ENCODE results near the gene DNM2.
A peak's percentile ranks its signal among the peaks of the same experiment; 100 is the strongest.
"Not testable (repeated sequence)": the region's sequence is repeated elsewhere in the genome, so short reads cannot be mapped to it uniquely, and the experiment has no call there.

The DNM2 gene

DNA sequence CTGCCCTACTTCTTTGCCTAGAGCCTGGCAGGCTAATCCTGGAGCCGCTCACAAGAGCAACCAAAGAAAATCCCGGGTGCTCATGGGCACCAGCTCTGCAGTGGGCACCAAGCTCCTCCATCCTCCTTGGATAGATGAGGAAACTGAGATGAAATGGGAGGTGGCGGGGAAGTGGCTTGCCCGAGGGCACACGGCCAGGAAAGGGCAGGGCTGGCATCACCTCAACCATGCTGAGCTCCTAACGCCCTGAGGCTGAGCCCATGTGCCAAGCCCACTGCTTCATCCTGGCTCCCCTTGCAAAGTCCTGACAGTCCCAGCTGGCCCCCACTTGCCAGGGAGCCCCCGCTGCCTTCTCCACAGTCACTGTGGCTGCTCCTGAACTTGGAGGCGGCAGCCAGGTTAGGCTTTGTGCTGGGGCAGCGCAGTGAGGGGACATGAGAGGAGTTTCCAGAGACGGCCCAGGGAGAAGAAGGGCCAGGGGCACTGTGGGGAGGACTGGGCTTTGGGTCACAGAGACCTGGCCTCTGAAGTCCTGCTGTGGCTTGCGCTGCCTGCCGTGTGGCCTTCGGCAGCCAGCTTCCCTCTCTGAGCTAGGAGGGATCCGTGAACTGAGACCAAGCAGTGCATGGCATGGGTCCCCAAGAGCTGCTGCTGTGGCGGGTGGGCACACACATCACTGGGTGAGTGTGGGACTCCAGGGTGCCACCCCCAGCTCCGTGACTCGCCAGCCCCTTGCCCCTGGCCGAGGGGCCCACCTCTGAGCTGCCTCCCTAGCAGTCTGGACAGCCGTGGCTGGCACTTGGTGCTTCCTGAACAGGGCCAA lies 100.6 kb downstream of the DNM2 start:
- no peak for DNase-seq

DNA sequence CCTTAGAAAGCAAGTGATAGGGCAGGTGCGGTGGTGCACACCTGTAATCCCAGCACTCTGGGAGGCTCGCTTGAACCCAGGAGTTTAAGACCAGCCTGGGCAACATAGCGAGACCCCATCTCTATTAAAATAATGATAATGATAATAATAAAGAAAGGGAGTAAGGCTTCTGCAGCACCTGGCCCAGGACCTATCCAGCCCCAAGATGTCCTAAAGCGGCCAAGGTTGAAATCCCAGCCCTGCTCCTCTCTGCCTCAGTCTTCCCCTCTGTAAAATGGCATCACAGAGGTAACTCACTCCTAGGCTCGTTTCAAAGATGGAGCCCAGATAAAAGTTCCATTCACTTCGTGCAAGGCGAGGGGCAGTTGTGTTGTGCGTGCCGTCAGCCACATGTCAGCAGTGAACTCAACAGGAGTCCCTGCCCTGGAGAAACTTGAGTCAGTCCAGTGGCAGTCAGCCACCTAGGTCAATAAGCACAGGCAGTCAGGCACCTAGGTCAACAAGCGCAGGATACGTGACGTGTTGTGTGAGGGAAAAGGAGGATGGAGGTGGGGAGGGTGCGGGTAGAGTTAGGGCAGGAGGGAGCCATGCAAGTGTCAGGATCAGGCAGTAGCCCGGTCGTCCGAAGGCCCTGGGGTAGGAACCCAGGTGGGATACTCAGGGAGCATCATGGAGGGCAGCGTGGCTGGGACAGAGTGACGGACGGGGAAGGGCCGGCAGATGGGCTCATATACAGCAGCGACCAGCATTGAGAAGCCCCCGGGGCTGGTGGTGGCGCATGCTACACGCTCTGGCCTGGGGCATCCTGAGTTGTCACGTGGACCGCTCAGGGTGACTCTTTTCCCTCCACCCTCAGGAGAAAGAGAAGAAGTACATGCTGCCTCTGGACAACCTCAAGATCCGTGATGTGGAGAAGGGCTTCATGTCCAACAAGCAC lies 101.5 kb downstream of the DNM2 start:
- no peak for DNase-seq

DNA sequence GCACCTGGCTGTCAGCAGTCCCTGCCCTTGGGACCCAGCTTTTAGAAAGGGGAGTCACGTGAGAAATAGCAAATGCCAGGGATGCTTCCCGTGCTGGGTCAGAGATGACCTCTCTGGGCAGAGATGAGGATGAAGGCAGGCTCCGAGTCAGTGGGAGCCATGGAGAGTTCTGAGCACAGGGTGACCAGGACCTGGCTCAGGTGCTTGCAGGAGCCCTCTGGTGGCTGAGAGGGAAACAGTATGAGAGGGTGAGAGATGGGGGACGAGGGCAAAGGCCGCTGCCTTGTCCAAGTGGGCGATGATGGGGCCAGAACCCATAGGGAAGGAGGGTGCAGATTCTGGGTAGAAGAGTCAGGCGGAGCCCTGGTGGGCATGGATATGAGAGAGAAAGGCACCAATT lies 102.3 kb downstream of the DNM2 start:
- DNase-seq, result no peak

DNA sequence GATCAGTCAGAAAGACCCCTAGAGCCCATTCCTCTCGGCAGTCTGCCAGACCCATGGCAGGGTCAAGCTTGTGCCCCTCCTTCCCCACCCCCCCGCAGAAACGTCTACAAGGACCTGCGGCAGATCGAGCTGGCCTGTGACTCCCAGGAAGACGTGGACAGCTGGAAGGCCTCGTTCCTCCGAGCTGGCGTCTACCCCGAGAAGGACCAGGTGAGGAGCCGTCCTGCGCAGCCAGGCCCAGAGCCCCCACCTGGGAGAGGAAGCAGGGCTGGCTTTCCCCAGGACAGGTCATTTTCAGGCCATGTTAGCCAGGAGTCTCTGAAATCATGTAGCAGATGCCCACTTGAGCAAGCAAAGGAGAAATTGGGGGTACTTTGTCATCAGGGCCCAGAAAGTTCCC lies 105.8 kb downstream of the DNM2 start:
- DNase-seq, result no peak

DNA sequence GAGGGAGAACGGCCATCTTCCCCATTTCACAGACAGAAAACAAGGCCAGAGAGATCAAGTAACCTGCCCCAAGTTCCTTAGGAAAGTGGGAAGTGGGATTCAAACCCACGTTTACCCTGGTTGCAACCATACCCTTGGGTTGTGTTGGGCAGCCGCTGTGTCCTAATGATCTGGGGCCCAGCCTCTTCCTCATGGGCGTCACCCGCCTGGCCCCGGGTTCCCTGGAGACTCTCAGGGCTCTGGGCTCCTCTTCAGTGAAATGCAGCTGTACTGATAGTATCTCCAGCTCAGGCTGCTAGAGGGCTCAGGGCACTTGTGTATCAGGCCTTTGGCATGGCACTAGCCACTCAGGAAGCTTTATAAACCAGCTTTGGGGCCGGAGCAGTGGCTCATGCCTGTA lies 108.4 kb downstream of the DNM2 start:
- no peak for DNase-seq

DNA sequence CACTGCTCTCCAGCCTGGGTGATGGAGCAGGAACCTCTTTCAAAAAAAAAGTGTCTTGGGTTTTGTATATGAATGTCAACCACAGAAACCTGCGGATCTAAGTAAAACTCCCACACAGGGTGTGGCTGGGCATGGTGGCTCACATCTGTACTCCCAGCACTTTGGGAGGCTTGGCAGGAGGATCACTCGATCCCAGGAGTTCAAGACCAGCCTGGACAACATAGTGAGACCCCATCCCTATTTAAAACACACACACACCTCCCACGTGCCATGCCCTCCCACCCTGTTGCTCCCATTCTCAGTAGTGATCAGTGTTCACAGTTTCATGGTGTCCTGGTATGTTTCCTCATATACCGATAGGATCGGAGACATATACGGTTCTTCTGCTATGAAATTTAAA lies 109.0 kb downstream of the DNM2 start:
- DNase-seq, result no peak

DNA sequence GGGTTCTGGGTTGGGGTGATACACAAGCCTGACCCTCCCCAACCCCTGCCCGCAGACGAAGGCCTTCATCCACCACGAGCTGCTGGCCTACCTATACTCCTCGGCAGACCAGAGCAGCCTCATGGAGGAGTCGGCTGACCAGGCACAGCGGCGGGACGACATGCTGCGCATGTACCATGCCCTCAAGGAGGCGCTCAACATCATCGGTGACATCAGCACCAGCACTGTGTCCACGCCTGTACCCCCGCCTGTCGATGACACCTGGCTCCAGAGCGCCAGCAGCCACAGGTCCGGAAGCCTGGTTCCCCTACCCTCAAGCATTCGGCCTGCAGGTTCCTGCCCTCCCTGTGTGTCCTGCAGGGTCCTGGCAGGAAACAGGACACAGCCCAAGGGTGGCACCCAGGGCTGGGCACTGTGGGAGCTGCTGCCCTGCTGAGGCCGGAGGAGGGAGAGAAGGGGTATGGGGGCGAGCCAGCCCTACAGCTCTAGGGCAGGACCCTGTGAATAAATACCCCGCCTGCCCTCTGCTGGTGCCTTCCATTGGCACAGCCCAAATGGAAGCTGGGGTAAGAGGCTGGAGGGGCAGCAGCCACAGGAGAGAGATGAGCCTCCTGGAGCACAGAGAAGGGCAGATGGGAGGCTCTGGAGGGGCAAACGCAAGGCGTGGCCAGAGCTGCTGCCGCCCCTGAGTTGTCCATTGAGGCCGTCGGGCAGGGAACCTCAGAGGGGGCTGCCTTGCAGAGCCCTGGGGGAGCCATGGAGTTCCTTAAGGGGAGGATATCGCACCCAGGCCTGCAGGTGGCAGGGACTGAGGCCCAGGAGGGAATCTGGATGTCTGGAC lies 111.3 kb downstream of the DNM2 start:
- DNase-seq, result no peak

DNA sequence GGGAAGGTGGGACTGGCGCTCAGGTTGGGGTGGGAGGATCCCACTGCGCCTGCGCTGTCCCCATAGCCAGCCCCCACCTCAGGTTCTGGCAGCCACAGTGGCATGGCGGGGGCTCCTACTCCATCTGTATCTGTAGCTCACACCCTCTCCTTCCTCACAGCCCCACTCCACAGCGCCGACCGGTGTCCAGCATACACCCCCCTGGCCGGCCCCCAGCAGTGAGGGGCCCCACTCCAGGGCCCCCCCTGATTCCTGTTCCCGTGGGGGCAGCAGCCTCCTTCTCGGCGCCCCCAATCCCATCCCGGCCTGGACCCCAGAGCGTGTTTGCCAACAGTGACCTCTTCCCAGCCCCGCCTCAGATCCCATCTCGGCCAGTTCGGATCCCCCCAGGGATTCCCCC lies 112.1 kb downstream of the DNM2 start:
- DNase-seq, result no peak

DNA sequence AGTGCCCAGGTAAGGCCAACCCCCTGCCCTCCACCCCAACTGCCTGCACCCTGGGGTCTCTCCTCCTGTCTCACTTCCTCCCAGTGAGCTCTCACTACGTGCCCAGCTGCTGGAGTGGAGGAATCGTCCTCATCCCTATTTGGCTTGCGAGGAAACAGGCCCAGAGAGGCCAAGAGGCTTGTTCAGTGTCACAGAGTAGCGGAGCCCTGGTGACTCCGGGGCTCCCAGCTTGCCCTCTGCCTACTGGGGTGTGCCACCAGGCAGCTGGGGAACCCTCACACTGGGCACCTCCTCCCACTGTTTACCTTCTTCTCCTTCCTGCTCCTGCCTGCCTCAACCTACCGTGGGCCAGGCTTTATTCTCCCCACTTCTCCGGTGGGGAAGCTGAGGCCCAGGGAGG lies 112.5 kb downstream of the DNM2 start:
- DNase-seq, result no peak

DNA sequence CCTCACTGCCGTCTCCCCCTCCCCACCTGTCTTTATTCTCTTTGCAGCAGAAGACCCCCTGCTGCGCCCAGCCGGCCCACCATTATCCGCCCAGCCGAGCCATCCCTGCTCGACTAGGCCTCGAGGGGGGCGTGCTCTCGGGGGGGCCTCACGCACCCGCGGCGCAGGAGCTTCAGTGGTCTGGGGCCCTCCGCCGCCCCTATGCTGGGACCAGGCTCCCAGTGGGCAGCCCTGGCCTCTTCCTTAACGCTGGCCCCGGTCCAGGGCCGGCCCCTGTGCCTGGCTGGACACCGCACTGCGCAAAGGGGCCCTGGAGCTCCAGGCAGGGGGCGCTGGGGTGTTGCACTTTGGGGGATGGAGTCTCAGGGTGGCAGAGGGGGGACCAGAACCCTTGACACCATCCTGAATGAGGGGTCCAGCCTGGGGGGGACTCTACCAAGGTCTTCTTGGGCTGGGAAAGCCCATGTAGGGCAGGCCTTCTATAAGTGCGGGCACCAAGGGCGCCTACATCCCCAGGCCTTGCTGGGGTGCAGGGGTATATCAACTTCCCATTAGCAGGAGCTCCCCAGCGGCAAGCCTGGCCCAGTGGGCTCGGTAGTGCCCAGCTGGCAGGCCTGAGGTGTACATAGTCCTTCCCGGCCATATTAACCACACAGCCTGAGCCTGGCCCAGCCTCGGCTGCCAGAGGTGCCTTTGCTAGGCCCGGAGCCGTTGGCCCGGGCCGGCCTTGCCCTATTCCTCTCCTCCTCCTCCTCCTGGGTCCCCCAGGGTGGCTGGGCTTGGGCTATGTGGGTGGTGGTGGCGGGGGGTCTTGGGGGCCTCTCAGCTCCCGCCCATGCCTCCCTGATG lies 113.3 kb downstream of the DNM2 start:
- no peak for DNase-seq

DNA sequence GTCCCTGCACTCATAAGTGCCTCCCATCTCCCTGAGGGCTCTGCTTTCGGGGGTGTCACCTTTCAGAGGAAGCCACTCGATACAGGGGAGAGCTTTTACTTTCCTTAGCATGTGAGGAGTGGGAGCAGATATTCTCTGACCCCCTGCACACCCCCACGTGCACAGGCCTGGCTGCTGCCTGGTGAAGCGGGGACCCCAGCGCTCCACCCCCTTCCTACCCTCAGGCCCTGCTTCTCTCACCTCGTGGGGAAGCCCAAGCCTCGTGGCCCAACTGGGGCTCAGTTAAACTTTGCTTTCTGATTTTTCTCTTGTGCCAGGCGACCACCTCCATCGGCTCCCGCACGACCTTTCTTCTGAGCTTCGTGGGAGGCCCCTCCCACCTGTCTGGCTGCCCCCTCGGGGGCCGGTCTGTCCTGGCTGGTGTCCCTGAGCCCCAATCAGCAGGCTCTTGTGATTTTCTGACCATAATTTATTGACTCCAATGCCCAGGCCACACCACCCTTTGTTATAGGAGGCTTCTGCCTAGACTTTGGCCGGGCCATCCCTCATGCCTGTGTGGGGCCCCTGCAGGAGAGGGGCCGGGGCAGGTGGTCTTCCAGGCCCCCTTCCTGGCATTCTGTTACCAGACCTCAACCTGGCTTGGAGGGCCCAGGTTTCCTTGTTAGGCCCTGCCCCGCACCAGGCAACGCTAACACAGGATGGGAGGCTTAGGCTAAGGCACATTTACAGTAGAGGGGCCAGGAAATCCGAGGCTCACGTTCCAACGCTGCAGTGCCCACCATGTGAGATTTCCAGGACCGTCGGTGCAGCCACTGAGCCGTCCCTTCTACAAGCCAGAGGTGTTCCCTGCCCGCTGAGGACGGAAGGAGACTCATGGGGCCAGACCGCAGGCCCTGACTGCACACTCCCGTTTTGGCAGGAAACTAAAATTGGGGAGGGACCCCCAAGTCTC lies 114.4 kb downstream of the DNM2 start:
- no peak for DNase-seq

DNA sequence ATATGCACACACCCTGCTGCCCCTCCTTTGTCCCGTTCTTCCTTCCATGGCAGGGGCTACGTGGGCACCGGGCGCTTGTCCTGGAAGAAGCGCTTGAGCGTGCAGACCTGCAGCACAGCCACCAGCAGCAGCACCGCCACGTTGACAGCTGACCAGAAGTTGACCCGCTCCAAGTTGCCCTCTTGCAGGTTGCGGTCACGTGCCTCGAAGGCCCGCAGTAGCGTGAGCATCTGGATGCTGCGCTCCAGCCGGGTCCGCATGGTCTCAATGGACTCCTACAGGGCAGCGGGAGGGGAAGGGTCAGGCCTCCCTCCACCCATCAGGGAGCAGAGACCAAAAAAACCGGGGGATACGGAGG lies 115.0 kb downstream of the DNM2 start:
- DNase-seq, result no peak

DNA sequence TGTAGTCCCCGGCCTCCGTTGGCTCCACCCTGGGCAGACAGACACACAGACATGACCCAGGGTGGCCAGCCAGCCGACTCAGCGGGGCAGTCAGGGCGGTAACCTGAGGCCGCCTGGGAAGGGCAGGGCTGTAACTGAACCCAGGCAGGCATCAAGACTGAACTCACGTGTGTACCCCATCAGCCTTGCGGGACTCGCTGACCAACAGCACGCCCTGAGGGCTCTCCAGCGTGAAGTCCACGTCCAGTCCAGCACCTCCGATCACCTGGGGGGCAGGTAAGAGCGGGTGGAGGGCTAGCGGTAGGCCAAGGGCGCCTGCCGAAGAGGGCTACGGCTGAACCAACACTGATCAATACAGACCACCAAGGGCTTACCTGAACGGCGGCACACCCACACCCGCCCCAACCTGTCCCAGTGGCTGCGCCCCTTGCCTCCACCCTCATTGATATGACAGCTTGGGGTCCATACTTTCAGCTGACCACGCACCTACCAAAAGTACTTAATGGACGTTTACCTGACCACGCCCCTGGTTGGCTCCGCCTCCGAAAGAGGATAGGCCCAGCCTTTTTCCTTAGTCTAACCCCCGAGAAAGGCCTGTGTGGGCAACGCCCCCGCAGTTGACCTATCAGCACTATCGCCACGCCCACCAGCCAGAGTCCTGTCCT lies 117.3 kb downstream of the DNM2 start:
- DNase-seq, result no peak

DNA sequence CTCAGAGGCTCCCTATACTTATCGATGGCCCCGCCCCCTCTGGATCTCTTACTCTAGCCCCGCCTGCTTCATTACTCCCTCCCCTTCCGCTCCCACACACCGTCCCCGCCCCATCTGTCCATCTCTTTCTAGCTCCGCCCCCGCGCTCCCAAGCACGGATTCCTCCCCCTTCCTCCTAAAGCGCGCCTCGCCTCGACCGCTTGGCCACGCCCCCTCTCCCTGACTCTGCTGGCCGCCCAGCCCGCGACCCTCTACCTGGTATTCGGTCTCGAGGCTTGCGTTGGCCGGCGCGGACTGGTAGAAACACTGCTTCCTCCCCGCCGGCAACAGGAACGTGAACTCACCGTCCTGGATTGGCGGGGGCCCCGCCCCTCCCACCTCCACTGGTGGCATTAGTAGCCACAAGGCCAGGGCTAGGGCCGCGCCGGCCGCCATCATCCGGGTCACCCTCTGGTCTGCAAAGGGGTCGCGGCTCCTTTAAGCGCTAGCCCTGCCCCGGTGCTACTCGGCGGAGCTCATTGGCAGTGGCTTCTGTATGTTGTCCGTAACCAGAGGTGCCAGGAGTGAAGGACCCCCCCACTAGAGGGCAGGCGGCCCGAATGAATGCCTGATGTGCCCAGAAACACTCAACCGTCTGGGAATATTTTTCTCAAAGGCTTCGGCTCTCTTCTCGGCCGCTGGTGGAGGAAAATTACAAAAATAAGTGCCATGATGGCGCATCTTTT lies 118.0 kb downstream of the DNM2 start, which contains the start of gene TMED1:
TMED1 (minus strand) TSS at position 459 of the 725 bp plus-strand sequence; CDS start at position 438, 21 bp downstream.
- peak; percentile 100 for DNase-seq

DNA sequence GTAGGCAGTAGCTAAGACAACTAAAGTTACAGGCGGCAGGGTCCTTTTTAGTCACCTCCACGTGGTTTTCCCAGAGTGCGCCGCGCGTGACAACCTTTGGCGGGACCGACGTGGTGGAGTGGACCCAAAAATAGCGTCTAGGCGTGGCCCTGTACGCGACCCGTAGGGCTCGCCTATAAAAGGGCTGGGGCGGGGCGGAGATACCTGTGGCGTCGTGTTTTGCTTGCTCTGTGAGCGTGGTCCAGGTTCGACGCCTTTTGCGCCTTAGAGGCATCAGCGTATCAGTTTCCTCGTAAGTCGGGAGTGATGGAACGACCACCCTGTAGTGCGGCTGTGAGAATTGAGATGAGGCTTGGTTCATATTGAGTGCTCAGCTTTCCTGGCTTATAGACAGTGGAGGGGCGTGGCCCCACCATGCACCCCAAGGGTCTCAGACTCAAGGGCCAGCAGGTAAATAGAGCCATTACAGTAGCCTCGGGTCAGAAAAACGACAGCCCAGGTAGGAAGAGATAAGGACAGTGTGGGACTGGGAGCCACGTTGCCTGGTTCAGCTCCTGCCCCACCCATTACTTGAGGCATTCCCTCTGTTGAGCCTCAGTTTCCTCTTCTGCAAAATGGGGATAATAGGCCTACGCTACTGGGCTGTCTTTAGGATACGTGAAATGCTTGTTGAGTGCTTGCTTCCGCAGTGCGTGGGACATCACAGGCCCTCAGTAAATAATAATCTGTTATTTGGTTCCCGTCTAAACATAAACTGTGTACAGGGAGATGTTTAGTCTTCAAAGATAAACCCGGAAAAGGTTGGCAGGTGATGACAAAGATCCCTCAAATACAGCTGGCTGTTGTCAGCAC lies 118.8 kb downstream of the DNM2 start:
- DNase-seq, result peak; percentile 87

DNA sequence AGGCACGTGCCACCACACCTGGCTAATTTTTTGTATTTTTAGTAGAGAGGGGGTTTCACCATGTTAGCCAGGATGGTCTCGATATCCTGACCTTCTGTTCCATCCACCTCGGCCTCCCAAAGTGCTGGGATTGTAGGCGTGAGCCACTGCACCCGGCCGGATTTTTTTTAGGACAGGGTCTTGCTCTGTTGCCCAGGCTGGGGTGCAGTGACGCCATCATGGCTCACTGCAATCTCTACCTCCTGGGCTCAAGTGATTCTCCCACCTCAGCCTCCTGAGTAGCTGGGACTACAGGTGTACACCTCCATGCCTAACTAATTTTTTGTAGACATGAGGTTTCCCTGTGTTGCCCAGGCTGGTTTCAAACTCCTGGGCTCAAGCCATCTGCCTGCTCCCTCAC lies 119.8 kb downstream of the DNM2 start:
- DNase-seq, result not testable (repeated sequence)

DNA sequence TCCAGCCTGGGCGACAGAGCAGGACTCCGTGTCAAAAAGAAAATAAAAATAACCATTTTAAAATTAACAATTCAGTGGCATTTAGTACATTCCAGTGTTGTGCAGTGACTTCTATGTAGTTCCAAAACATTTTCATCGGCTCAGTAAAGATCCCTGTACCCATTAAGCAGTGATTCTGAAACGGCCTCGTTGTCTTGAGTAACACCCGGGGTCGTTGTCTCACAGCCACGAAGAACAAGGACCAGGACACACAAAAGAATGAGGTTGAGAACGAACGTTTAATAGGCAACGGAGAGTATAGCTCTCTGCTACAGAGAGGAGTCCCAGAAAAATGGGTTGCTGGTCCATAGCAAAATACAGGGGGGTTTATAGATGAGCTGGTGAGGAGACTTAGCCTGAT lies 120.5 kb downstream of the DNM2 start:
- no peak for DNase-seq
